GM21515 (cell line): ENCODE results near the gene IRAK2.
"Not testable (repeated sequence)": the region's sequence is repeated elsewhere in the genome, so short reads cannot be mapped to it uniquely, and the experiment has no call there.

ENCODE experiments used
- ATAC-seq: cut with Tn5 transposase; IDR thresholded peaks from one replicate; pipeline ENCODE4 v1.9.1; 2021; ENCODE audit not compliant: unreplicated experiment

The IRAK2 gene

GRCh38 chr3:10164546-10165393 lies at the start of gene IRAK2:
IRAK2 (plus strand) TSS chr3:10164919; CDS start chr3:10164955, 36 bp downstream.
- no peak for ATAC-seq

GRCh38 chr3:10115326-10116137 lies 49.2 kb upstream of the IRAK2 start, which contains the start of gene BRK1:
BRK1 (plus strand) TSS chr3:10115675; CDS start chr3:10115702, 27 bp downstream.
- ATAC-seq, result peak; percentile 96

GRCh38 chr3:10116138-10116460 lies 48.6 kb upstream of the IRAK2 start:
- ATAC-seq, result peak; percentile 17

- no peak for ATAC-seq
Measured at GRCh38 chr3:10116928-10117327, 47.8 kb upstream of the IRAK2 start.

- ATAC-seq, result no peak
Measured at GRCh38 chr3:10119376-10119775, 45.3 kb upstream of the IRAK2 start.

GRCh38 chr3:10121064-10121463 lies 43.7 kb upstream of the IRAK2 start:
- no peak for ATAC-seq

GRCh38 chr3:10122724-10123123 lies 42.0 kb upstream of the IRAK2 start:
- no peak for ATAC-seq

GRCh38 chr3:10135872-10136271 lies 28.8 kb upstream of the IRAK2 start:
- not testable (repeated sequence) for ATAC-seq

GRCh38 chr3:10136426-10137005 lies 28.2 kb upstream of the IRAK2 start:
- ATAC-seq, result no peak

- no peak for ATAC-seq
Measured at GRCh38 chr3:10137178-10137577, 27.5 kb upstream of the IRAK2 start.

GRCh38 chr3:10140996-10141546 lies 23.6 kb upstream of the IRAK2 start:
- ATAC-seq, result no peak

- ATAC-seq, result no peak
Measured at GRCh38 chr3:10142707-10143560, 21.8 kb upstream of the IRAK2 start.

GRCh38 chr3:10145685-10146084 lies 19.0 kb upstream of the IRAK2 start:
- ATAC-seq, result no peak

- ATAC-seq, result no peak
Measured at GRCh38 chr3:10149226-10149625, 15.5 kb upstream of the IRAK2 start.

- no peak for ATAC-seq
Measured at GRCh38 chr3:10150987-10151386, 13.7 kb upstream of the IRAK2 start.

GRCh38 chr3:10154335-10155122 lies 10.2 kb upstream of the IRAK2 start:
- no peak for ATAC-seq

GRCh38 chr3:10155123-10155472 lies 9.6 kb upstream of the IRAK2 start:
- ATAC-seq, result no peak

- ATAC-seq, result no peak
Measured at GRCh38 chr3:10155658-10156057, 9.1 kb upstream of the IRAK2 start.

GRCh38 chr3:10157031-10157430 lies 7.7 kb upstream of the IRAK2 start:
- ATAC-seq, result no peak

GRCh38 chr3:10158555-10158954 lies 6.2 kb upstream of the IRAK2 start:
- ATAC-seq, result not testable (repeated sequence)
